Mesothelial cell of epicardium (in vitro differentiated cells): ENCODE data around the gene RHEBL1. TPM values are rescaled to one million over a fixed set of nuclear protein-coding genes. Genes with fewer than 3 reads are reported as not detected.
A peak's percentile ranks its signal among the peaks of the same experiment; 100 is the strongest.

Source experiments
- DNase-seq, 2 experiments: peaks; one replicate each; pipeline ENCODE4 v3.0.0; 2021; ENCODE audit warnings: low spot score in 2 of 2; ENCODE audit not compliant: unreplicated experiment in 2 of 2
- H3K27ac Mint-ChIP-seq: 2 replicates; pipeline ENCODE4 v1.8.0; 2021; ENCODE audit warnings: mixed read lengths
- H3K27me3 Mint-ChIP-seq: 2 replicates; pipeline ENCODE4 v1.8.0; 2021; ENCODE audit warnings: low read depth, mixed read lengths
- H3K36me3 Mint-ChIP-seq: 2 replicates; pipeline ENCODE4 v1.8.0; 2021; ENCODE audit warnings: mixed read lengths
- H3K4me1 Mint-ChIP-seq: 2 replicates; pipeline ENCODE4 v1.8.0; 2021; ENCODE audit warnings: mixed read lengths
- H3K4me3 Mint-ChIP-seq: 2 replicates; pipeline ENCODE4 v1.8.0; 2021; ENCODE audit warnings: mild to moderate bottlenecking, moderate library complexity, mixed read lengths
- H3K9me3 Mint-ChIP-seq: 2 replicates; pipeline ENCODE4 v1.8.0; 2021; ENCODE audit warnings: mixed read lengths
- CTCF ChIP-seq: fragments of 200-600 bp; sonication (generic); IDR thresholded peaks from one replicate; pipeline ENCODE4 v1.5.0; 2021; ENCODE audit warnings: antibody characterized with exemption; ENCODE audit not compliant: unreplicated experiment
- total RNA-seq: library from RNA; stranded (reverse); gene quantifications from 3 replicates; pipeline ENCODE4 v1.2.1, GENCODE V29; 2021

The RHEBL1 gene
- total RNA-seq, 1 donor from 2014 or later = 0.60 TPM

GRCh38 chr12:49086116-49086515 lies 16.3 kb upstream of the RHEBL1 start:
- H3K9me3 Mint-ChIP-seq = no peaks in the 10 kb centered on the region
- H3K4me3 Mint-ChIP-seq = no peak overlapping the region
- no peaks in the 10 kb centered on the region for H3K36me3 Mint-ChIP-seq
- no peak for DNase-seq
- H3K27ac Mint-ChIP-seq = no peak overlapping the region
- peaks cover 15% of the 10 kb centered on the region for H3K4me1 Mint-ChIP-seq
- peaks cover 53% of the 10 kb centered on the region for H3K27me3 Mint-ChIP-seq
- no peak for TF ChIP-seq CTCF

- Mint-ChIP-seq H3K27ac (no peak overlapping the region), H3K4me3 (no peak overlapping the region), H3K9me3 (no peaks in the 10 kb centered on the region), H3K36me3 (no peaks in the 10 kb centered on the region), H3K27me3 (peaks cover 48% of the 10 kb centered on the region), H3K4me1 (peaks cover 8% of the 10 kb centered on the region)
- DNase-seq = no peak
- no peak for TF ChIP-seq CTCF
These were observed 14.7 kb upstream of the RHEBL1 start for GRCh38 chr12:49084438-49084837.

- no peak overlapping the region for H3K4me3 Mint-ChIP-seq
- no peak for TF ChIP-seq CTCF
These were observed 10.0 kb upstream of the RHEBL1 start for GRCh38 chr12:49079793-49080192.

GRCh38 chr12:49070971-49071370 lies 1.2 kb upstream of the RHEBL1 start:
- Mint-ChIP-seq H3K27me3 (peaks cover 12% of the 10 kb centered on the region), H3K36me3 (no peaks in the 10 kb centered on the region), H3K27ac (no peak overlapping the region), H3K4me1 (peaks cover 14% of the 10 kb centered on the region), H3K4me3 (no peak overlapping the region), H3K9me3 (no peaks in the 10 kb centered on the region)
- TF ChIP-seq CTCF = no peak
- no peak for DNase-seq

More at GRCh38 chr12:49079793-49080192, 10.0 kb upstream of the RHEBL1 start:
- Mint-ChIP-seq H3K9me3 (no peaks in the 10 kb centered on the region), H3K27ac (no peak overlapping the region), H3K36me3 (no peaks in the 10 kb centered on the region), H3K27me3 (peaks cover 23% of the 10 kb centered on the region), H3K4me1 (no peaks in the 10 kb centered on the region)
- no peak for DNase-seq

GRCh38 chr12:49068879-49069506 lies 786 bp downstream of the RHEBL1 start:
- Mint-ChIP-seq H3K27ac (peak overlapping the region; percentile 92), H3K4me1 (peaks cover 15% of the 10 kb centered on the region), H3K9me3 (no peaks in the 10 kb centered on the region), H3K36me3 (no peaks in the 10 kb centered on the region), H3K4me3 (peak overlapping the region; percentile 93), H3K27me3 (peaks cover 12% of the 10 kb centered on the region)
- TF ChIP-seq CTCF = no peak
- DNase-seq = no peak
